Stomach (tissue), 9 donors: ENCODE data around the gene TM2D1. TPM values are rescaled to one million over a fixed set of nuclear protein-coding genes. Genes with fewer than 3 reads are reported as not detected.

ENCODE experiments used
- DNase-seq, 2 donors: peaks; one replicate each; pipeline versions ENCODE4 v3.0.0 to v3.0.0-alpha.2; 2013 to 2019
- H3K27ac ChIP-seq, 5 donors: fragments of 200-600 bp in 4 of 5; sonication (generic) in 4 of 5; one replicate each; pipeline ENCODE4 v1.5.1; 2013 to 2019; ENCODE audit warnings: mild to moderate bottlenecking in 1 of 5, moderate library complexity in 1 of 5
- H3K27me3 ChIP-seq, 3 donors: fragments of 200-600 bp; sonication (generic); one replicate each; pipeline ENCODE4 v1.5.1; 2017 to 2019; ENCODE audit warnings: mixed run types in 1 of 3
- H3K36me3 ChIP-seq, 4 donors: fragments of 200-600 bp; sonication (generic); 1 replicate in 3 of 4; 2 replicates in 1 of 4; pipeline ENCODE4 v1.5.1; 2016 to 2019
- H3K4me1 ChIP-seq, 4 donors: fragments of 200-600 bp; sonication (generic); one replicate each; pipeline ENCODE4 v1.5.1; 2016 to 2019
- H3K4me3 ChIP-seq, 4 donors: fragments of 200-600 bp; sonication (generic) in 3 of 4; one replicate each; pipeline ENCODE4 v1.5.1; 2016 to 2019; ENCODE audit warnings: mild to moderate bottlenecking in 1 of 4
- H3K9me3 ChIP-seq, 4 donors: fragments of 200-600 bp; sonication (generic); one replicate each; pipeline ENCODE4 v1.5.1; 2016 to 2019
- EP300 ChIP-seq: sonication (generic); formaldehyde crosslinking; IDR thresholded peaks from one replicate; pipeline ENCODE4 v1.6.1; 2017; ENCODE audit warnings: antibody characterized with exemption
- POLR2A ChIP-seq, 4 donors: fragments of 450-650 bp; IDR thresholded peaks; one replicate each; pipeline ENCODE4 v1.6.1; 2016; ENCODE audit warnings: antibody characterized with exemption in 4 of 4, control low read depth in 2 of 4, mild to moderate bottlenecking in 1 of 4, moderate library complexity in 1 of 4
- POLR2AphosphoS5 ChIP-seq, 3 donors: sonication (generic); formaldehyde crosslinking; IDR thresholded peaks; one replicate each; pipeline ENCODE4 v1.6.1; 2016; ENCODE audit warnings: antibody characterized with exemption in 3 of 3
- whole genome bisulfite sequencing, 5 donors: extraction: QIAGEN DNeasy Blood & Tissue Kit in 3 of 5; methylation state at CpG; one replicate each; pipeline versions ENCODE4 v1.1.5 to v1.1.7; 2013 to 2018; 5-methylcytosine and 5-hydroxymethylcytosine counted together
- intact Hi-C: fragments of 100-400 bp; cut with DNase I; formaldehyde crosslinking; loops from one replicate; pipeline ENCODE4 v1.15.1; 2023; ENCODE audit warnings: low total_unique reads
- polyA plus RNA-seq, 3 donors: library from polyadenylated mRNA; stranded (reverse); fragments of 200-250 nt; gene quantifications; one replicate each; pipeline ENCODE4 v1.2.3, GENCODE V29; 2013
- total RNA-seq, 5 donors: library from RNA; depleted of rRNA; stranded (reverse); fragments of >200 nt; gene quantifications; one replicate each; pipeline versions ENCODE4 v1.1.0 to v1.2.3, GENCODE V29; 2014 to 2016
- TF ChIP-seq, protein P1 (sequence below), 7 experiments: fragments of 450-650 bp in 4 of 7; fragments of 200-600 bp in 3 of 7; sonication (generic) in 3 of 7; IDR thresholded peaks; one replicate each; pipeline ENCODE4 v1.5.1; 2016 to 2019; ENCODE audit warnings: antibody characterized with exemption in 7 of 7, control low read depth in 2 of 7, mild to moderate bottlenecking in 1 of 7
- donor health status: healthy with polysubstance abuse.
- donor health status: Bipolar disorder and iron deficiency.
- donor health status: healthy.

TM2D1 gene
- total and polyA plus RNA-seq, 8 donors, result 15.6 to 184 (median 41.4) TPM

DNA sequence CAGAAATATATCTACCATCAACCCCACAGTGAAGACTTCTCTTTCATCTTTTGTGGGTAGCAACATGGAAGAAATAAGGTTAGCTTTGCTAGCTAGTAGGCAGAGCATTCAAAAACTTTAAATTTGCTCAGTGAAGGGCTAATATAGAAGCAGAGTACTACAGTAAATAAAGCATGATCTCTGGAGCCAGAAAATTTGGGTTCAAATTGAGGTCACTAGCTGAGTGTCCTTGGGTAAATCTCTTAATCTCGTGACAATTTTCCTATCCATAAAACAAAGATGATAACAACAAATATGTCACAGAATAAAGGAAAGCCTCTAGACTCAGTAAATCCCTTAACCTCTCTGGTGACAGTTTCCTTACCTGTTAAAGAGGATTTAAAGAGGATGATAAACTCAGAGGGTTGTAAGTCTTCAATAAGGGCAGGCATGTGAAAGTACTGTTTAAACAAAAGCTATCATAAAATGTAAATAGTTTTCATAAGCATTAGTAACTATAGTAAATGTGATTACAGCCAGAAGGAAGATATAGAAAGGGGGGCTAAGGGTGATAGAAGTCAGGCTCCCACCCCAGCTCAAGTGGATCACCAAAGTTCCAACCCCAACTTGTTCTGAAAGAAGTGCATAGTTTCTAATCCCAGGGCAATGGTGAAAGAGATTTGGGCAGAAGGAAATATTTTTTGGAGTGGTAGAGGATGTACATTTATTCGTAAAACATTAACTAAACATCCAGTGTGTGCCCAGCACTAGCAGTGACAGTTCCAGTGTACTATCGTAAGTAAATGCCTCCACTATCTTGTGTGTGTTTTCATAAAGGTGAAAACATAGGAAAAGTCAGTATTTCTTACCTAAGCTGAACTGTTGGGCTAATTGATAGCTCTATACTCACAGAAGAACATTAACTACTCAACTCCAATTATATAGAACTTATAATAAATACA lies 24.8 kb downstream of the TM2D1 start:
- H3K27me3 ChIP-seq, result no peaks in the 10 kb centered on the region
- H3K4me1 ChIP-seq, result peaks cover 4 to 22% (median 14%) of the 10 kb centered on the region in 4 donors
- intact Hi-C loops, result no loop called here
- no peak overlapping the region for H3K4me3 ChIP-seq
- H3K36me3 ChIP-seq, result peaks cover 4 to 93% (median 90%) of the 10 kb centered on the region in 4 donors
- TF ChIP-seq POLR2AphosphoS5 (IDR thresholded peaks at IDR 0.05) (no peak), POLR2A (IDR thresholded peaks at IDR 0.05) (no peak), EP300 (no peak)
- TF ChIP-seq, protein P1, sequence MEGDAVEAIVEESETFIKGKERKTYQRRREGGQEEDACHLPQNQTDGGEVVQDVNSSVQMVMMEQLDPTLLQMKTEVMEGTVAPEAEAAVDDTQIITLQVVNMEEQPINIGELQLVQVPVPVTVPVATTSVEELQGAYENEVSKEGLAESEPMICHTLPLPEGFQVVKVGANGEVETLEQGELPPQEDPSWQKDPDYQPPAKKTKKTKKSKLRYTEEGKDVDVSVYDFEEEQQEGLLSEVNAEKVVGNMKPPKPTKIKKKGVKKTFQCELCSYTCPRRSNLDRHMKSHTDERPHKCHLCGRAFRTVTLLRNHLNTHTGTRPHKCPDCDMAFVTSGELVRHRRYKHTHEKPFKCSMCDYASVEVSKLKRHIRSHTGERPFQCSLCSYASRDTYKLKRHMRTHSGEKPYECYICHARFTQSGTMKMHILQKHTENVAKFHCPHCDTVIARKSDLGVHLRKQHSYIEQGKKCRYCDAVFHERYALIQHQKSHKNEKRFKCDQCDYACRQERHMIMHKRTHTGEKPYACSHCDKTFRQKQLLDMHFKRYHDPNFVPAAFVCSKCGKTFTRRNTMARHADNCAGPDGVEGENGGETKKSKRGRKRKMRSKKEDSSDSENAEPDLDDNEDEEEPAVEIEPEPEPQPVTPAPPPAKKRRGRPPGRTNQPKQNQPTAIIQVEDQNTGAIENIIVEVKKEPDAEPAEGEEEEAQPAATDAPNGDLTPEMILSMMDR (IDR thresholded peaks at IDR 0.05), result no peak
- 22 to 38% (median 26%) methylated on average over 3 of the region's 3 CpGs for WGBS, 5 donors
- H3K9me3 ChIP-seq, result no peaks in the 10 kb centered on the region
- peak in 1 of 2 donors; percentile 24 for DNase-seq
- H3K27ac ChIP-seq, result peak overlapping the region in 1 of 5 donors; percentile 29

GRCh38 chr1:61692155-61692800 lies 32.7 kb downstream of the TM2D1 start:
- Histone ChIP-seq H3K36me3 (peaks cover 4 to 33% (median 24%) of the 10 kb centered on the region in 4 donors), H3K4me3 (no peak overlapping the region), H3K4me1 (no peaks in the 10 kb centered on the region), H3K27ac (no peak overlapping the region), H3K27me3 (no peaks in the 10 kb centered on the region), H3K9me3 (no peaks in the 10 kb centered on the region)
- no peak for DNase-seq
- WGBS, 5 donors, result 57 to 85% (median 66%) methylated on average over 3 of the region's 3 CpGs
- TF ChIP-seq EP300 (no peak), POLR2AphosphoS5 (IDR thresholded peaks at IDR 0.05) (peak in 1 of 3 donors; percentile 29), POLR2A (IDR thresholded peaks at IDR 0.05) (no peak)
- TF ChIP-seq, protein P1 (IDR thresholded peaks at IDR 0.05), result no peak
- intact Hi-C loops, result no loop called here

DNA sequence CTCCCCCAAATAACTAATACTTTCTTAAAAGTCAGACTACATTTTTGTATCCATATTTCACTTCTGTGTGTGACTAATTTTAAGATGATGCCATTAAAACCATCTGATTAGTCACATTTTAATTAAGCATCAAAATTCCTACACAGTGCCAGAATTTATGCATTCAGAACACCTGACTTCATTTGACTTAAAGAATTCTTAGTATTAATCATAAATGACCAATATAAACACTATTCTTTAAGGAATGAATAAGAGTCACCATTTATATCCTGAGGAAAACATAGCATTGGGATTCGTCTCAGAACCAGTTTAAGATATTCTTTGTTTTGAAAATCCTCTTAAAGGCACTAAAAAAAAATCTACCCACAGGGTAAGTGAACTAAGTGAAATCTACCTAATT lies 37.0 kb downstream of the TM2D1 start:
- H3K4me1 ChIP-seq, result no peaks in the 10 kb centered on the region
- DNase-seq, result no peak
- TF ChIP-seq EP300 (no peak), POLR2A (IDR thresholded peaks at IDR 0.05) (no peak)
- TF ChIP-seq, protein P1 (IDR thresholded peaks at IDR 0.05), result no peak
- 85 to 98% (median 85%) methylated on average over 1 of the region's 1 CpG for WGBS, 5 donors
- no peak overlapping the region for H3K4me3 ChIP-seq
- no peaks in the 10 kb centered on the region for H3K9me3 ChIP-seq
- peaks cover 8 to 51% (median 32%) of the 10 kb centered on the region in 4 donors for H3K36me3 ChIP-seq
- H3K27me3 ChIP-seq, result no peaks in the 10 kb centered on the region
- no peak overlapping the region for H3K27ac ChIP-seq
- intact Hi-C loops, result no loop called here

GRCh38 chr1:61682891-61683290 lies 42.0 kb downstream of the TM2D1 start:
- 78 to 88% (median 80%) methylated on average over 3 of the region's 3 CpGs for WGBS, 5 donors
- no peak for TF ChIP-seq POLR2A (IDR thresholded peaks at IDR 0.05)
- TF ChIP-seq EP300, result no peak
- no peak for TF ChIP-seq POLR2AphosphoS5 (IDR thresholded peaks at IDR 0.05)
- TF ChIP-seq, protein P1 (IDR thresholded peaks at IDR 0.05), result no peak

More at GRCh38 chr1:61682891-61683290, 42.0 kb downstream of the TM2D1 start:
- H3K4me3 ChIP-seq, result no peak overlapping the region
- H3K9me3 ChIP-seq, result no peaks in the 10 kb centered on the region
- peaks cover 14 to 78% (median 72%) of the 10 kb centered on the region in 4 donors for H3K36me3 ChIP-seq
- H3K27me3 ChIP-seq, result no peaks in the 10 kb centered on the region
- no peak overlapping the region for H3K27ac ChIP-seq
- no peaks in the 10 kb centered on the region for H3K4me1 ChIP-seq
- DNase-seq, result no peak
- intact Hi-C loops, result no loop called here
